ENCODE data around the gene FMNL2. TPM values are rescaled to one million over a fixed set of nuclear protein-coding genes. Genes with fewer than 3 reads are reported as not detected.

FMNL2 gene
- total RNA-seq, 1 experiment from 2014 or later = 33.6 TPM

- H3K23me2 ChIP-seq (ENCODE audit: insufficient read length, low read depth, low read length, poor library complexity, severe bottlenecking) = no peaks in the 10 kb centered on the region
- no peak overlapping the region for H2AK5ac ChIP-seq (ENCODE audit: insufficient read length, low read length)
- no peak overlapping the region for H3K4me3 Mint-ChIP-seq
- no CpG with 5 or more reads among the region's 2 CpGs for WGBS (ENCODE audit: extremely low coverage, insufficient read length, low lambda C conversion rate)
- no peak overlapping the region for H2BK120ac ChIP-seq (ENCODE audit: low read depth, low read length, poor library complexity, severe bottlenecking)
- H3K18ac ChIP-seq (ENCODE audit: insufficient read length, low read depth, low read length) = no peak overlapping the region
- no peak overlapping the region for H3K23ac ChIP-seq (ENCODE audit: insufficient read length, low read depth, low read length)
- H4K8ac ChIP-seq (replicated peaks; ENCODE audit: insufficient read length, low read depth, low read length) = no peak overlapping the region
- no peak overlapping the region for H3K27ac Mint-ChIP-seq
- no peak overlapping the region for H4K91ac ChIP-seq (ENCODE audit: insufficient read length, low read depth, low read length)
- no peak for TF ChIP-seq CTCF (conservative IDR thresholded peaks at IDR 0.05)
- no peak for DNase-seq
- H3K9me3 Mint-ChIP-seq = no peaks in the 10 kb centered on the region
- no peak overlapping the region for H3K4ac ChIP-seq (ENCODE audit: low read depth, low read length)
- no peak overlapping the region for H2BK20ac ChIP-seq (ENCODE audit: low read depth, low read length, poor library complexity, severe bottlenecking)
- H3K27me3 ChIP-seq (ENCODE audit: insufficient read depth, low read length) = no peaks in the 10 kb centered on the region
- no peak overlapping the region for H3K56ac ChIP-seq (ENCODE audit: insufficient read length, low read depth, low read length)
- H3K36me3 Mint-ChIP-seq (ENCODE audit: insufficient read depth in 1 of 3, low read depth in 3 of 3) = no peaks in the 10 kb centered on the region; a peak in 1 of 7 replicates
- H2BK15ac ChIP-seq (ENCODE audit: low read depth, low read length) = no peak overlapping the region
- H3K9me3 ChIP-seq (ENCODE audit: control insufficient read depth, low read depth, low read length) = no peaks in the 10 kb centered on the region
- no peak overlapping the region for H3K14ac ChIP-seq (ENCODE audit: insufficient read depth, low read length)
- no peak overlapping the region for H2BK12ac ChIP-seq (ENCODE audit: insufficient read length, low read depth, low read length)
- no peak overlapping the region for H3T11ph ChIP-seq (ENCODE audit: low read length)
- no peak overlapping the region for H2BK5ac ChIP-seq (ENCODE audit: insufficient read length, low read length)
- no peak overlapping the region for H4K5ac ChIP-seq (ENCODE audit: insufficient read length, low read depth, low read length)
- H3K4me2 ChIP-seq (ENCODE audit: insufficient read depth, insufficient read length, low read length) = no peak overlapping the region
- H3K4me1 Mint-ChIP-seq = peaks cover 22 to 30% of the 10 kb centered on the region in 2 experiments
- no peak overlapping the region for H2AFZ ChIP-seq (ENCODE audit: low read length)
- H3K4me1 ChIP-seq (ENCODE audit: insufficient read depth, low read length) = 0 out of 2 replicates have a peak, but pooled peaks cover 2% of the 10 kb centered on the region
- H3K79me2 ChIP-seq (ENCODE audit: insufficient read depth, low read length) = peaks cover 9% of the 10 kb centered on the region; the same call in 1 of the 2 replicates
- no peaks in the 10 kb centered on the region for H4K20me1 ChIP-seq (ENCODE audit: control insufficient read depth, insufficient read depth, insufficient read length)
- H3K79me1 ChIP-seq (ENCODE audit: insufficient read depth, low read depth, low read length, poor library complexity, severe bottlenecking) = no peaks in the 10 kb centered on the region
- no peaks in the 10 kb centered on the region for H3K27me3 Mint-ChIP-seq (ENCODE audit: low read depth)
- no peak overlapping the region for H3K27ac ChIP-seq (ENCODE audit: insufficient read length, low read depth, low read length)
- no peak overlapping the region for H3K9ac ChIP-seq (ENCODE audit: extremely low read depth, insufficient read length, low read length)
Measured at GRCh38 chr2:152376385-152376784, 41.4 kb downstream of the FMNL2 start.

Measured in H9 (cell line).